ENCODE results near the gene GALNT7.

The GALNT7 gene

GRCh38 chr4:173288698-173289352, 120.2 kb downstream of the GALNT7 start:
- CTCF ChIA-PET = interaction anchor here (1.3 to 5.9 kb wide), 4 partner anchors 12 to 119 kb away, joined by 4 to 37 read pairs (median 10); no protein-coding TSS in a partner anchor
- H3K27ac ChIP-seq (ENCODE audit: insufficient read depth in 1 of 2, low read depth in 1 of 2, low read length in 2 of 2, poor library complexity in 1 of 2, severe bottlenecking in 2 of 2) = peak overlapping the region; percentile 73 to 89
- no peaks in the 10 kb centered on the region for H3K27me3 ChIP-seq (replicated peaks in 2 of 5; ENCODE audit: control insufficient read depth in 4 of 5, insufficient read depth in 5 of 5, low read length in 4 of 5)
- peak overlapping the region in 4 of 7 experiments; percentile 21 to 63 (median 50) for H3K4me3 ChIP-seq (ENCODE audit: control insufficient read depth in 1 of 7, extremely low read depth in 1 of 7, insufficient read depth in 4 of 7, low read depth in 2 of 7, low read length in 6 of 7)
- WGBS (ENCODE audit: insufficient coverage) = 100% methylated on average over 3 of the region's 3 CpGs
- H3K36me3 ChIP-seq (ENCODE audit: control insufficient read depth in 4 of 4, insufficient read depth in 4 of 4, low read length in 3 of 4) = peaks cover 5 to 34% (median 17%) of the 10 kb centered on the region in 4 experiments
- H3K4me1 ChIP-seq (ENCODE audit: control extremely low read depth in 1 of 4, control insufficient read depth in 4 of 4, insufficient read depth in 4 of 4, low read length in 3 of 4) = peaks cover 0 to 5% (median 0%) of the 10 kb centered on the region in 4 experiments
- POLR2A ChIA-PET = interaction anchor here (0.9 kb wide), 1 partner anchor 24 kb away, joined by 4 read pairs; no protein-coding TSS in a partner anchor
- DNase-seq = peak in 2 of 3 donors; percentile 20 to 41
- H3K9me3 ChIP-seq (ENCODE audit: control extremely low read depth in 1 of 5, control insufficient read depth in 4 of 5, insufficient read depth in 2 of 5, low read depth in 1 of 5, low read length in 4 of 5) = peaks cover 5 to 44% (median 22%) of the 10 kb centered on the region in 5 experiments

GRCh38 chr4:173289353-173289727, 120.7 kb downstream of the GALNT7 start:
- 79% methylated on average over 3 of the region's 4 CpGs for WGBS (ENCODE audit: insufficient coverage)
- Histone ChIP-seq H3K36me3 (ENCODE audit: control insufficient read depth in 4 of 4, insufficient read depth in 4 of 4, low read length in 3 of 4) (peaks cover 5 to 35% (median 17%) of the 10 kb centered on the region in 4 experiments), H3K27me3 (replicated peaks in 2 of 5; ENCODE audit: control insufficient read depth in 4 of 5, insufficient read depth in 5 of 5, low read length in 4 of 5) (no peaks in the 10 kb centered on the region), H3K9me3 (ENCODE audit: control extremely low read depth in 1 of 5, control insufficient read depth in 4 of 5, insufficient read depth in 2 of 5, low read depth in 1 of 5, low read length in 4 of 5) (peaks cover 3 to 41% (median 22%) of the 10 kb centered on the region in 5 experiments), H3K4me3 (ENCODE audit: control insufficient read depth in 1 of 7, extremely low read depth in 1 of 7, insufficient read depth in 4 of 7, low read depth in 2 of 7, low read length in 6 of 7) (peak overlapping the region in 4 of 7 experiments; percentile 21 to 63 (median 50)), H3K4me1 (ENCODE audit: control extremely low read depth in 1 of 4, control insufficient read depth in 4 of 4, insufficient read depth in 4 of 4, low read length in 3 of 4) (peaks cover 0 to 5% (median 0%) of the 10 kb centered on the region in 4 experiments), H3K27ac (ENCODE audit: insufficient read depth in 1 of 2, low read depth in 1 of 2, low read length in 2 of 2, poor library complexity in 1 of 2, severe bottlenecking in 2 of 2) (peak overlapping the region; percentile 73 to 89)
- DNase-seq = peak; percentile 48 to 84 (median 70)
- ChIA-PET CTCF (interaction anchor here (0.6 to 5.9 kb wide), 4 partner anchors 12 to 1670 kb away, joined by 3 to 37 read pairs (median 10); no protein-coding TSS in a partner anchor), POLR2A (interaction anchor here (0.9 kb wide), 1 partner anchor 24 kb away, joined by 4 read pairs; no protein-coding TSS in a partner anchor)

GRCh38 chr4:173291899-173292298, 123.3 kb downstream of the GALNT7 start:
- Histone ChIP-seq H3K27me3 (replicated peaks in 2 of 5; ENCODE audit: control insufficient read depth in 4 of 5, insufficient read depth in 5 of 5, low read length in 4 of 5) (no peaks in the 10 kb centered on the region), H3K4me3 (ENCODE audit: control insufficient read depth in 1 of 7, extremely low read depth in 1 of 7, insufficient read depth in 4 of 7, low read depth in 2 of 7, low read length in 6 of 7) (no peak overlapping the region), H3K27ac (ENCODE audit: insufficient read depth in 1 of 2, low read depth in 1 of 2, low read length in 2 of 2, poor library complexity in 1 of 2, severe bottlenecking in 2 of 2) (no peak overlapping the region), H3K4me1 (ENCODE audit: control extremely low read depth in 1 of 4, control insufficient read depth in 4 of 4, insufficient read depth in 4 of 4, low read length in 3 of 4) (peaks cover 0 to 5% (median 0%) of the 10 kb centered on the region in 4 experiments), H3K9me3 (ENCODE audit: control extremely low read depth in 1 of 5, control insufficient read depth in 4 of 5, insufficient read depth in 2 of 5, low read depth in 1 of 5, low read length in 4 of 5) (peaks cover 0 to 17% (median 10%) of the 10 kb centered on the region in 5 experiments), H3K36me3 (ENCODE audit: control insufficient read depth in 4 of 4, insufficient read depth in 4 of 4, low read length in 3 of 4) (peaks cover 6 to 29% (median 21%) of the 10 kb centered on the region in 4 experiments)
- DNase-seq = no peak
- ChIA-PET POLR2A (no interaction called here), CTCF (interaction anchor here (1.0 to 3.1 kb wide), 9 partner anchors 10 to 279 kb away, joined by 3 to 26 read pairs (median 4); no protein-coding TSS in a partner anchor)
- WGBS (ENCODE audit: insufficient coverage) = 100% methylated on average over 2 of the region's 5 CpGs

GRCh38 chr4:173293663-173294062, 125.1 kb downstream of the GALNT7 start:
- WGBS (ENCODE audit: insufficient coverage) = 93% methylated on average over 4 of the region's 7 CpGs
- no peak overlapping the region for H3K4me3 ChIP-seq (ENCODE audit: control insufficient read depth in 1 of 7, extremely low read depth in 1 of 7, insufficient read depth in 4 of 7, low read depth in 2 of 7, low read length in 6 of 7)

GRCh38 chr4:173294444-173294843, 125.8 kb downstream of the GALNT7 start:
- no CpG with 5 or more reads among the region's 1 CpG for WGBS (ENCODE audit: insufficient coverage)
- Histone ChIP-seq H3K4me1 (ENCODE audit: control extremely low read depth in 1 of 4, control insufficient read depth in 4 of 4, insufficient read depth in 4 of 4, low read length in 3 of 4) (no peaks in the 10 kb centered on the region), H3K4me3 (ENCODE audit: control insufficient read depth in 1 of 7, extremely low read depth in 1 of 7, insufficient read depth in 4 of 7, low read depth in 2 of 7, low read length in 6 of 7) (no peak overlapping the region), H3K27ac (ENCODE audit: insufficient read depth in 1 of 2, low read depth in 1 of 2, low read length in 2 of 2, poor library complexity in 1 of 2, severe bottlenecking in 2 of 2) (no peak overlapping the region), H3K27me3 (replicated peaks in 2 of 5; ENCODE audit: control insufficient read depth in 4 of 5, insufficient read depth in 5 of 5, low read length in 4 of 5) (no peaks in the 10 kb centered on the region), H3K36me3 (ENCODE audit: control insufficient read depth in 4 of 4, insufficient read depth in 4 of 4, low read length in 3 of 4) (peaks cover 3 to 33% (median 31%) of the 10 kb centered on the region in 4 experiments), H3K9me3 (ENCODE audit: control extremely low read depth in 1 of 5, control insufficient read depth in 4 of 5, insufficient read depth in 2 of 5, low read depth in 1 of 5, low read length in 4 of 5) (peaks cover 0 to 2% (median 0%) of the 10 kb centered on the region in 5 experiments)
- POLR2A ChIA-PET = no interaction called here
- no peak for DNase-seq
- CTCF ChIA-PET = interaction anchor here (1.1 kb wide), 1 partner anchor 13 kb away, joined by 4 read pairs; no protein-coding TSS in a partner anchor

More at GRCh38 chr4:173293663-173294062, 125.1 kb downstream of the GALNT7 start:
- POLR2A ChIA-PET = no interaction called here
- Histone ChIP-seq H3K27me3 (replicated peaks in 2 of 5; ENCODE audit: control insufficient read depth in 4 of 5, insufficient read depth in 5 of 5, low read length in 4 of 5) (no peaks in the 10 kb centered on the region), H3K9me3 (ENCODE audit: control extremely low read depth in 1 of 5, control insufficient read depth in 4 of 5, insufficient read depth in 2 of 5, low read depth in 1 of 5, low read length in 4 of 5) (peaks cover 0 to 7% (median 2%) of the 10 kb centered on the region in 5 experiments), H3K27ac (ENCODE audit: insufficient read depth in 1 of 2, low read depth in 1 of 2, low read length in 2 of 2, poor library complexity in 1 of 2, severe bottlenecking in 2 of 2) (no peak overlapping the region), H3K4me1 (ENCODE audit: control extremely low read depth in 1 of 4, control insufficient read depth in 4 of 4, insufficient read depth in 4 of 4, low read length in 3 of 4) (peaks cover 0 to 4% (median 0%) of the 10 kb centered on the region in 4 experiments), H3K36me3 (ENCODE audit: control insufficient read depth in 4 of 4, insufficient read depth in 4 of 4, low read length in 3 of 4) (peaks cover 3 to 35% (median 31%) of the 10 kb centered on the region in 4 experiments)
- DNase-seq = no peak
- CTCF ChIA-PET = interaction anchor here (3.1 kb wide), 1 partner anchor 8 kb away, joined by 26 read pairs; no protein-coding TSS in a partner anchor

- H3K4me1 ChIP-seq (ENCODE audit: control extremely low read depth in 1 of 4, control insufficient read depth in 4 of 4, insufficient read depth in 4 of 4, low read length in 3 of 4) = peaks cover 0 to 16% (median 6%) of the 10 kb centered on the region in 4 experiments
- WGBS (ENCODE audit: insufficient coverage) = 0% methylated on average over 2 of the region's 5 CpGs
- H3K36me3 ChIP-seq (ENCODE audit: control insufficient read depth in 4 of 4, insufficient read depth in 4 of 4, low read length in 3 of 4) = peaks cover 6 to 37% (median 26%) of the 10 kb centered on the region in 4 experiments
- CTCF ChIA-PET = interaction anchor here (0.7 to 4.6 kb wide), 33 partner anchors 9 to 296 kb away, joined by 3 to 37 read pairs (median 5); no protein-coding TSS in a partner anchor
- POLR2A ChIA-PET = no interaction called here
- DNase-seq = peak; percentile 74 to 91 (median 87)
- H3K27ac ChIP-seq (ENCODE audit: insufficient read depth in 1 of 2, low read depth in 1 of 2, low read length in 2 of 2, poor library complexity in 1 of 2, severe bottlenecking in 2 of 2) = peak overlapping the region in 1 of 2 experiments; percentile 27
- H3K9me3 ChIP-seq (ENCODE audit: control extremely low read depth in 1 of 5, control insufficient read depth in 4 of 5, insufficient read depth in 2 of 5, low read depth in 1 of 5, low read length in 4 of 5) = peaks cover 0 to 2% (median 0%) of the 10 kb centered on the region in 5 experiments
- peak overlapping the region in 2 of 7 experiments; percentile 35 to 38 for H3K4me3 ChIP-seq (ENCODE audit: control insufficient read depth in 1 of 7, extremely low read depth in 1 of 7, insufficient read depth in 4 of 7, low read depth in 2 of 7, low read length in 6 of 7)
- H3K27me3 ChIP-seq (replicated peaks in 2 of 5; ENCODE audit: control insufficient read depth in 4 of 5, insufficient read depth in 5 of 5, low read length in 4 of 5) = no peaks in the 10 kb centered on the region
Observed at GRCh38 chr4:173301518-173302201, 133.0 kb downstream of the GALNT7 start.
